GM23248 (cell line): ENCODE measurements around the gene OAS1. TPM values are rescaled to one million over a fixed set of nuclear protein-coding genes. Genes with fewer than 3 reads are reported as not detected.

Experiments
- DNase-seq: peaks from one replicate; pipeline ENCODE4 v3.0.0-alpha.2; 2015
- H2AFZ ChIP-seq: fragments of 200-600 bp; sonication (generic); 2 replicates; pipeline ENCODE4 v1.6.1; 2016; ENCODE audit warnings: antibody characterized with exemption
- H3F3A ChIP-seq: fragments of 200-600 bp; sonication (generic); 2 replicates; pipeline ENCODE4 v1.6.1; 2016; ENCODE audit warnings: mild to moderate bottlenecking, antibody characterized with exemption, mixed run types; ENCODE audit not compliant: insufficient read depth
- H3K27ac ChIP-seq: fragments of 200-600 bp; sonication (generic); 2 replicates; pipeline ENCODE4 v1.5.1; 2016; ENCODE audit warnings: mild to moderate bottlenecking
- H3K27me3 ChIP-seq: fragments of 200-600 bp; sonication (generic); replicated peaks from 2 replicates; pipeline ENCODE4 v1.6.1; 2016; ENCODE audit warnings: mild to moderate bottlenecking; ENCODE audit not compliant: insufficient read depth
- H3K36me3 ChIP-seq: fragments of 200-600 bp; sonication (generic); 2 replicates; pipeline ENCODE4 v1.6.1; 2016; ENCODE audit warnings: low read depth, mild to moderate bottlenecking
- H3K4me1 ChIP-seq: fragments of 200-600 bp; sonication (generic); 2 replicates; pipeline ENCODE4 v1.6.1; 2016; ENCODE audit warnings: mild to moderate bottlenecking; ENCODE audit not compliant: insufficient read depth
- H3K4me2 ChIP-seq: fragments of 200-600 bp; sonication (generic); one replicate; pipeline ENCODE4 v1.6.1; 2016; ENCODE audit warnings: mild to moderate bottlenecking; ENCODE audit not compliant: unreplicated experiment
- H3K4me3 ChIP-seq: fragments of 200-600 bp; sonication (generic); 2 replicates; pipeline ENCODE4 v1.5.1; 2016; ENCODE audit warnings: mild to moderate bottlenecking
- H3K79me2 ChIP-seq: fragments of 200-600 bp; sonication (generic); 2 replicates; pipeline ENCODE4 v1.6.1; 2016; ENCODE audit warnings: mild to moderate bottlenecking; ENCODE audit not compliant: insufficient read depth
- H3K9ac ChIP-seq: fragments of 200-600 bp; sonication (generic); 2 replicates; pipeline ENCODE4 v1.6.1; 2016; ENCODE audit warnings: mild to moderate bottlenecking
- H3K9me2 ChIP-seq: fragments of 200-600 bp; sonication (generic); 2 replicates; pipeline ENCODE4 v1.6.1; 2016; ENCODE audit warnings: mixed run types, mild to moderate bottlenecking, moderate library complexity; ENCODE audit not compliant: insufficient read depth
- H3K9me3 ChIP-seq: fragments of 200-600 bp; sonication (generic); one replicate; pipeline ENCODE4 v1.6.1; 2017; ENCODE audit warnings: low read depth
- H4K20me1 ChIP-seq: fragments of 200-600 bp; sonication (generic); 2 replicates; pipeline ENCODE4 v1.6.0; 2016; ENCODE audit not compliant: insufficient read depth
- EZH2 ChIP-seq: fragments of 200-600 bp; sonication (generic); IDR thresholded peaks from 2 replicates; pipeline ENCODE4 v1.6.1; 2018; ENCODE audit warnings: antibody characterized with exemption, mild to moderate bottlenecking; ENCODE audit not compliant: insufficient read depth, poor library complexity, severe bottlenecking
- EZH2phosphoT487 ChIP-seq: fragments of 200-600 bp; sonication (generic); IDR thresholded peaks from 2 replicates; pipeline ENCODE4 v1.6.1; 2018; ENCODE audit warnings: antibody characterized with exemption, moderate library complexity, mild to moderate bottlenecking, low read depth; ENCODE audit not compliant: insufficient read depth
- WGBS, 2 experiments: methylation state at CpG; one replicate each; pipeline ENCODE4 v1.1.6; 2015 to 2017; ENCODE audit warnings: low lambda C conversion rate in 2 of 2, low coverage in 1 of 2; ENCODE audit errors: missing lambda C conversion rate in 2 of 2; 5-methylcytosine and 5-hydroxymethylcytosine counted together
- in situ Hi-C: fragments of 300-500 bp; cut with MboI; formaldehyde crosslinking; loops from 2 replicates; pipeline ENCODE4 v1.15.0; 2020
- polyA plus RNA-seq: library from polyadenylated mRNA; unstranded; fragments of >200 nt; fragmentation: Nextera tagmentation; extraction: Ambion mirVana; gene quantifications from 2 replicates; pipeline ENCODE4 v1.2.1, GENCODE V29; 2016
- total RNA-seq: library from RNA; depleted of rRNA; stranded (reverse); fragments of >200 nt; shearing (Covaris generic); gene quantifications from 2 replicates; pipeline ENCODE4 v1.2.3, GENCODE V29; 2014

Gene OAS1
- total and polyA plus RNA-seq, 2 experiments from 2014 or later: 0.10 TPM; not detected in 1

DNA sequence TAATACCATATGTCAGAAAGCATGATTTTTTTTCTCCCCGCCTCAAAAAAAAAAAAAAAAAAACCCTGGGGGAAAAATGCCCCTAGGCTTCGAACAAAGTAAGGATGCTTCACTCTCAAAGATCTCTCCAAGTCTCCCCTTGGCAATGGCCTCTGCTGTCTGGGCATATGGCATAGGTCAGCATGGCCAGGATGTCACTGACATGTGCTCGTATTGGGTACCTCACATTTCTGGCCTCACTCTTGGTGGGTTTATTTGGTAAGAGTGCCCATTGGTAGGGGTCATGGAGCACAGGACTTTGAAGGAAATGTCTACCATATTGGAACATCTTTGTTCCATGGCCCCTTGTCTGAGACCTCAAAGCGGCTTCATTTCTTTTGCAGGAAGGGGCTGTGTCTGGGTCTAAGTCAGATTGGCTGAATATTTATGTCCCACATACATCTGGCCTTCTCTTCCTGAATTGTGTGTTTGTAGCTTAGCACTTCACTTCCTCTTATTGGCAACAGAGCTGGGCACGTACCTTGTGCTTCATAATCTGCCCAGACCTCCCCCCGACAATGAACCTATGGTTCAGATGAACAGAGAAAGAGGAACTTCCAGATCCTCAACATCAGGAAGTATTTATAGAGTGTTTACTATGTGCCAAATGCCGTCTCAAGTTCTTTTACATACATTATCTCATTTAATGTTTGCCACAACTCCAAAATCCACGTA lies 36.3 kb upstream of the OAS1 start:
- no peaks in the 10 kb centered on the region for H3K79me2 ChIP-seq
- H3K4me1 ChIP-seq: no peaks in the 10 kb centered on the region
- no peak overlapping the region for H3K4me3 ChIP-seq
- no peak overlapping the region for H3K27ac ChIP-seq
- DNase-seq: no peak
- no peak overlapping the region for H3K9ac ChIP-seq
- H3K9me3 ChIP-seq: no peaks in the 10 kb centered on the region
- H3K4me2 ChIP-seq: no peak overlapping the region
- H3F3A ChIP-seq: no peaks in the 10 kb centered on the region
- in situ Hi-C loops: no loop called here
- H3K9me2 ChIP-seq: no peaks in the 10 kb centered on the region
- H3K36me3 ChIP-seq: no peaks in the 10 kb centered on the region
- TF ChIP-seq EZH2: no peak
- TF ChIP-seq EZH2phosphoT487: no peak
- no peak overlapping the region for H2AFZ ChIP-seq
- no peaks in the 10 kb centered on the region for H4K20me1 ChIP-seq
- 15% methylated on average over 8 of the region's 8 CpGs for WGBS, 2 experiments
- 0 out of 2 replicates have a peak, but pooled peaks cover 5% of the 10 kb centered on the region for H3K27me3 ChIP-seq

- Histone ChIP-seq H3F3A (no peaks in the 10 kb centered on the region), H3K79me2 (no peaks in the 10 kb centered on the region), H3K4me1 (no peaks in the 10 kb centered on the region), H3K4me2 (no peak overlapping the region), H3K9me3 (no peaks in the 10 kb centered on the region), H3K27ac (no peak overlapping the region), H3K4me3 (no peak overlapping the region), H4K20me1 (no peaks in the 10 kb centered on the region), H3K9ac (no peak overlapping the region), H3K9me2 (no peaks in the 10 kb centered on the region), H2AFZ (no peak overlapping the region), H3K27me3 (peaks cover 15% of the 10 kb centered on the region; the same call in 1 of the 2 replicates), H3K36me3 (no peaks in the 10 kb centered on the region)
- no peak for DNase-seq
- TF ChIP-seq EZH2phosphoT487: no peak
- TF ChIP-seq EZH2: no peak
- in situ Hi-C loops: no loop called here
- 12 to 13% methylated on average over 5 of the region's 5 CpGs for WGBS, 2 experiments
Measured at GRCh38 chr12:112875608-112876007, 31.2 kb upstream of the OAS1 start.

GRCh38 chr12:112876506-112876905 lies 30.3 kb upstream of the OAS1 start:
- no peaks in the 10 kb centered on the region for H3K36me3 ChIP-seq
- no peaks in the 10 kb centered on the region for H3K79me2 ChIP-seq
- TF ChIP-seq EZH2phosphoT487: no peak
- no peak for TF ChIP-seq EZH2
- H4K20me1 ChIP-seq: no peaks in the 10 kb centered on the region
- H3K9me2 ChIP-seq: no peaks in the 10 kb centered on the region
- H3K27ac ChIP-seq: no peak overlapping the region
- WGBS, 2 experiments: 7 to 9% methylated on average over 11 of the region's 11 CpGs
- no peak for DNase-seq
- peaks cover 15% of the 10 kb centered on the region; the same call in 1 of the 2 replicates for H3K27me3 ChIP-seq
- in situ Hi-C loops: no loop called here
- no peak overlapping the region for H3K4me3 ChIP-seq
- no peak overlapping the region for H3K4me2 ChIP-seq
- no peak overlapping the region for H2AFZ ChIP-seq
- H3K9ac ChIP-seq: no peak overlapping the region
- no peaks in the 10 kb centered on the region for H3K9me3 ChIP-seq
- H3F3A ChIP-seq: no peaks in the 10 kb centered on the region
- no peaks in the 10 kb centered on the region for H3K4me1 ChIP-seq

- no peaks in the 10 kb centered on the region for H3F3A ChIP-seq
- no peaks in the 10 kb centered on the region for H3K79me2 ChIP-seq
- no peak overlapping the region for H3K4me3 ChIP-seq
- no peaks in the 10 kb centered on the region for H3K36me3 ChIP-seq
- 36 to 37% methylated on average over 4 of the region's 4 CpGs for WGBS, 2 experiments
- no peaks in the 10 kb centered on the region for H4K20me1 ChIP-seq
- H3K4me1 ChIP-seq: no peaks in the 10 kb centered on the region
- H3K4me2 ChIP-seq: no peak overlapping the region
- no peak overlapping the region for H3K9ac ChIP-seq
- TF ChIP-seq EZH2phosphoT487: no peak
- no peak overlapping the region for H2AFZ ChIP-seq
- H3K27me3 ChIP-seq: peaks cover 15% of the 10 kb centered on the region; the same call in 1 of the 2 replicates
- H3K27ac ChIP-seq: no peak overlapping the region
- no peaks in the 10 kb centered on the region for H3K9me3 ChIP-seq
- in situ Hi-C loops: no loop called here
- no peaks in the 10 kb centered on the region for H3K9me2 ChIP-seq
- no peak for DNase-seq
Measured at GRCh38 chr12:112877006-112877405, 29.8 kb upstream of the OAS1 start.
